GM10266 (cell line): ENCODE measurements around the gene RYR2.
"Not testable (repeated sequence)": the region's sequence is repeated elsewhere in the genome, so short reads cannot be mapped to it uniquely, and the experiment has no call there.

Experiments used
- DNase-seq: peaks from one replicate; pipeline ENCODE4 v3.0.0; 2012; ENCODE audit errors: extremely low spot score
- CTCF ChIP-seq: IDR thresholded peaks from 2 replicates; pipeline ENCODE4 v1.5.1; 2012; ENCODE audit warnings: mild to moderate bottlenecking, low read depth; ENCODE audit not compliant: control insufficient read depth, insufficient read depth; ENCODE audit errors: missing control alignments

RYR2 gene

DNA sequence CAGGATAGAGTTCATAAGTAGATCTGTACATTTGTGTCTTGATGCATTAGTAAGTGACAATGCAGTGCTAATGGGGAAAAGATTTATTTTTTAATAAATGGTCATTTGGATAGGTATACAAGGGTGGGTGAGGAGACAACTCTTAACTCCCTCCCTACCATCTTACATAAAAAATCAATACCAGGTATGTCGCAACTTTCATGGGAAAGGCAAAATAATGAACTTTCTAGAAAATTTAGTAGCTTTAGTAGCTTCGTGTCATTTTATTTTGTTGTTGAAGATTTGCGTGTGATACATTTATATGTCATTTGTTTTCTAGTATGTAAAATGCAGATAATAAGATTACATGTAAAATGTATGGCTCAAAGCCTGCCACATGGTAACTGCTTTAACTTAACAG lies 310.8 kb downstream of the RYR2 start:
- no peak for DNase-seq
- TF ChIP-seq CTCF = no peak

GRCh38 chr1:237353918-237354317 lies 311.9 kb downstream of the RYR2 start:
- no peak for TF ChIP-seq CTCF
- no peak for DNase-seq

- DNase-seq = no peak
- no peak for TF ChIP-seq CTCF
Measured at GRCh38 chr1:237355022-237355421, 313.0 kb downstream of the RYR2 start.

GRCh38 chr1:237358555-237358954 lies 316.6 kb downstream of the RYR2 start:
- no peak for DNase-seq
- TF ChIP-seq CTCF = no peak

GRCh38 chr1:237367758-237368157 lies 325.8 kb downstream of the RYR2 start:
- TF ChIP-seq CTCF = no peak

GRCh38 chr1:237371477-237371876 lies 329.5 kb downstream of the RYR2 start:
- DNase-seq = not testable (repeated sequence)

More at GRCh38 chr1:237367758-237368157, 325.8 kb downstream of the RYR2 start:
- DNase-seq = no peak

- no peak for TF ChIP-seq CTCF
- no peak for DNase-seq
Measured at GRCh38 chr1:237383791-237384190, 341.8 kb downstream of the RYR2 start.

DNA sequence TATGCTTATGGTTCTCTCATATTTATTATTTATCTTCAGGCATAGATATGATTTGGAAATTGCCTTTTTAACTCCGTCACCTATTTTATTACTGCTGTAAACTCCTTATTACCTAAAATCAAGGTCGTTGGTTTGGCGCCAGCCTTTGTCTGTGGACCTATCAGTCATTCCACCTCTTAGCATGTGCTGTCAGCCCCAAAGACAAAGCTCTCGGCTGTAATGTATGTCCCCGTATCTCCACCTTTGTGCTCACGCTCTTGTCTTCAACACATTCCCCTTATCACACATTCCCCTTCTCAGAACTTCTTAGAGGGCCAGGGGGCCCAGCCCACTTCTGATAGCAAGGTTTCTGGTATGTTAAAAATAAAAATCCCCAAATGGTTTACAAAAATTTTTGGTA lies 342.2 kb downstream of the RYR2 start:
- no peak for DNase-seq
- no peak for TF ChIP-seq CTCF
